Metanephros (tissue), 2 donors: ENCODE data around the gene OR9Q1. TPM values are rescaled to one million over a fixed set of nuclear protein-coding genes. Genes with fewer than 3 reads are reported as not detected.

Experiments used
- small RNA-seq: library from RNA; depleted of rRNA; stranded (forward); fragments of <200 nt; gene quantifications from one replicate; pipeline ENCODE3, GENCODE V24; 2014; ENCODE audit warnings: low replicate concordance
- total RNA-seq: library from RNA; depleted of rRNA; stranded (reverse); fragments of >200 nt; gene quantifications from one replicate; pipeline ENCODE4 v1.2.3, GENCODE V29; 2014

The OR9Q1 gene, protein sequence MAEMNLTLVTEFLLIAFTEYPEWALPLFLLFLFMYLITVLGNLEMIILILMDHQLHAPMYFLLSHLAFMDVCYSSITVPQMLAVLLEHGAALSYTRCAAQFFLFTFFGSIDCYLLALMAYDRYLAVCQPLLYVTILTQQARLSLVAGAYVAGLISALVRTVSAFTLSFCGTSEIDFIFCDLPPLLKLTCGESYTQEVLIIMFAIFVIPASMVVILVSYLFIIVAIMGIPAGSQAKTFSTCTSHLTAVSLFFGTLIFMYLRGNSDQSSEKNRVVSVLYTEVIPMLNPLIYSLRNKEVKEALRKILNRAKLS
- not detected for total RNA-seq

DNA sequence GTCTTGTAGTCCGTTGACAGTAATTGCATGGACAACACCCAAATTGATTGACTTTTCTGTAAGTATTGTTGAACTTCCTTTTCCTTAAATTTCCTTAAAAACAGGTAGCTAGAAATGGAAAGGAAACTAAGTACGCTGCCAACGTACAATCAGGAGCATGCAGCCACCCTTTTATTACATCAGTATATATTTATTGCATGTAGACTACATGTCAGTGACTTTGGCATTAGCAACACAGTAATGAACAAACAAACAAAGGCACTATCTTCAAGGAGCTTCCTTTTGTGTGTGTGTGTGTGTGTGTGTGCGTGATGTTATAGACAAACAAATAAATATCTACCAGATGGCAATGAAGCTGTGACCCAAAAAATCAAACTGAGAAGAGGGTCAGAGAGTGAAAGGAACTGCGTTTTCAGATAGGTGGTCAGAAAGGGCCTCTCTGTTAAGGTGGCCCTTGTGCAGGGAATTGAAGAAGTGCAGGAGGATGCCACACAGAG lies at the start of gene OR9Q1:
OR9Q1 (plus strand) TSS at position 447 of the 497 bp plus-strand sequence. CDS start 155,564 bp downstream, outside the sequence.

DNA sequence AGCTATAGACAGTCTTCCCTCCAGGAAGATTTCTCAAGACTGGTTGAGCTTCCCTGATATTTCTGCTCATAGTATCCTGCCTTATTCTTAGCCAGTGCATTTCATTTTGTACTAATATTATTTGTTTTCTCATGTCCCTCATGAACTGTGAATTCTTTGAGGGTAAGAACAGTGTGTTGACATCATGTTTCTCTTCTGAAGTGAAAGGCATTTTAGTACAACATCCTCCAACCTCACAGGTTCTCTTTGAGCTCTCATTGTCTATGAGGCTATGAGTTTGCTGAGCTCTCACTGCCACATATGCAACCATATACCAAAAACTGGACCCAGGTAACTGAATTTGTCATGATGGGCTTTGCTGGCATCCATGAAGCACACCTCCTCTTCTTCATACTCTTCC lies 7.0 kb downstream of the OR9Q1 start, which contains the start of gene OR6Q1:
OR6Q1 (plus strand) TSS at position 301 of the 400 bp plus-strand sequence; CDS start at position 301, 0 bp downstream.

DNA sequence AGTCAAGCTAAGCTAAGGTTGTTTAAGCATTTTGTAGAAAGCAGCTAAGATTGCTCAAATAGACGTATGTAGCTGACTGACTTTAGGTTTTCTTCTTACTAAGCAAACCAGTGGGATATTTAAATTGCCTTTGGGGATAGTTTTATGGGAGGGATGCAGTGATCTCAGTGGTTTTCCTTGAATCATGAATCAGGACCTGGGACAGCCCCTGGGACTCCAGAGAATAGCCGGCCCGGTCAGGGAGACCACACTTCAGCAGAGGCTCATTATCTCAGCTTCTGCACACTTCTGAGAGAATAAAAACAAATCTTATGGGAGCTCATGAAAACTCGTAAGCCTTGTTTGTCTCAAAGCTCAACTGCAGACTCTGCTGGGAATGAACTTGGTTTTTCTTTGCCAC lies 101.8 kb downstream of the OR9Q1 start, which contains the start of gene OR9I1:
OR9I1 (minus strand) TSS at position 62 of the 400 bp plus-strand sequence. CDS start 6,086 bp downstream, outside the sequence.

DNA sequence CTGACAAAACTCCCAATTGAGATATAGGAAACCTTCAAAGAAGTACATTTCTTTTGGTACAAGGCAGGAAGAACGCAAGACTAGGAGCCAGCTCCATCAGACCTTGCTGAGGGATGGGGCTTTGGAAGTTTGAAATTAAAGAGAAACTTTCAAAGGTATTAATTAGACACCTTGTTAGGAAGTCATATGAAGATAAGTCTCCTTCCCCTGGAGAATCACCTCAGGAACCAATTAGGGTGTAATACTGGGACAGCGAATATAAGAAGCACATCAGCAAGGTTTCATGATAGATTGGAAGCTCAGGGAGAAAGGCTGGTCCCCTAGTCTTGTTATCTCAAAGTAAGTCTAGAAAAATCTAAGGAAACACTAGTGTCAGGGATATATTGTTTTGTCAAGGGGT lies 165.1 kb downstream of the OR9Q1 start, which contains the start of gene OR9Q2:
OR9Q2 (plus strand) TSS at position 301 of the 400 bp plus-strand sequence. CDS start 1,421 bp downstream, outside the sequence.

DNA sequence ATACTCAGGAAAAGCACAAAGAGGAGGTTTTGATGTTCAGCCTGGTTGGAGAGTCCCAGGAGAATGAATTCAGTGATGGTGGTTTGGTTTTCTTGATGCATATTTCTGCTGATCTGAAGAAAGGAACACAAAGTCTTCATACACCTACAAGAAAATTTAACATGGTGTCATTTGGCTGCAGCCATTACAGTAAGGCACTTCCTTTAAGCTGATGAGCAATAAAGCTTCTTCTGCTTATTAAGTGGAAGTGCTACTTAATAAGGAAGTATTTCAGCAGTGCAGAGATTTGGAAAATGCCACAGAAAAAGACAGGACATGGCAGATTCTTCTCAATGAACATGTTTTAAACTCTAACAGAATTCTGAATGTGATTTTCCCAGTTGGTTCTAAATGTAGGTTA lies 180.4 kb downstream of the OR9Q1 start, which contains the start of gene OR1S2:
OR1S2 (minus strand) TSS at position 101 of the 400 bp plus-strand sequence; CDS start at position 101, 0 bp downstream.

DNA sequence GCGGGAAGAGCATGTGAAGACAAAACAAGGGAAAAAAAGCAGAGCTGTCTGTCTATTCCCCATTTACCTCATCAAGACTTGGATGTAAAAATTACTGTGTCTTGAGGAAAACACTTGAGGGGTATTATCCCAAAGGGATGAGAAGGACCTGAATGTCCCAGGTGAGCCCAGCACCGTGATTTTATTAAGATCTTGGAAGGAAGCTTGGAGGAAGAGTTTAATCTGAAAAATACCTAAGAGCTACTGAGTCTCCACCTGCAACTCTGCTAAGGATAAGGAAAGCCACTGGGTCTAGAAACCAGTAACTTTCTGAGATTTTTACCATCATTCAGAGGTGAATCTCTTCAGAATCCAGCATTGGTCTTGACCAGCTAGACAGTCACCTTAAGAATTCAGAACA lies 188.7 kb downstream of the OR9Q1 start, which contains the start of gene OR1S1:
OR1S1 (plus strand) TSS at position 301 of the 400 bp plus-strand sequence.

Small RNA genes lying within 50 kb of the gene (small RNA-seq; reads per million reads assigned to genes)
- gene RNU6-899P, result not detected

Other genes with a start within 250 kb of the OR9Q1 start
- not detected for gene OR6Q1, start 7.1 kb downstream of the OR9Q1 start, total RNA-seq
- not detected for gene OR9I1, start 101.6 kb downstream of the OR9Q1 start, total RNA-seq
- gene OR9Q2, start 165.2 kb downstream of the OR9Q1 start, total RNA-seq, result not detected
- gene OR1S2, start 180.3 kb downstream of the OR9Q1 start, total RNA-seq, result not detected
- not detected for gene OR1S1, start 188.8 kb downstream of the OR9Q1 start, total RNA-seq
- gene OR10Q1, start 205.0 kb downstream of the OR9Q1 start, total RNA-seq, result not detected
- gene OR10W1, start 244.4 kb downstream of the OR9Q1 start, total RNA-seq, result not detected